HG02973 (cell line): Measurements from ENCODE around the gene TSPAN14.
"Not testable (repeated sequence)": the region's sequence is repeated elsewhere in the genome, so short reads cannot be mapped to it uniquely, and the experiment has no call there.

Source experiments
- ATAC-seq: cut with Tn5 transposase; IDR thresholded peaks from one replicate; pipeline ENCODE4 v1.9.1; 2021; ENCODE audit warnings: moderate library complexity; ENCODE audit not compliant: unreplicated experiment

Gene TSPAN14

GRCh38 chr10:80539421-80540031, 85.4 kb downstream of the TSPAN14 start:
- no peak for ATAC-seq

- no peak for ATAC-seq
These were observed 86.0 kb downstream of the TSPAN14 start for GRCh38 chr10:80540136-80540535.

- ATAC-seq, result no peak
These were observed 86.5 kb downstream of the TSPAN14 start for GRCh38 chr10:80540618-80540980.

DNA sequence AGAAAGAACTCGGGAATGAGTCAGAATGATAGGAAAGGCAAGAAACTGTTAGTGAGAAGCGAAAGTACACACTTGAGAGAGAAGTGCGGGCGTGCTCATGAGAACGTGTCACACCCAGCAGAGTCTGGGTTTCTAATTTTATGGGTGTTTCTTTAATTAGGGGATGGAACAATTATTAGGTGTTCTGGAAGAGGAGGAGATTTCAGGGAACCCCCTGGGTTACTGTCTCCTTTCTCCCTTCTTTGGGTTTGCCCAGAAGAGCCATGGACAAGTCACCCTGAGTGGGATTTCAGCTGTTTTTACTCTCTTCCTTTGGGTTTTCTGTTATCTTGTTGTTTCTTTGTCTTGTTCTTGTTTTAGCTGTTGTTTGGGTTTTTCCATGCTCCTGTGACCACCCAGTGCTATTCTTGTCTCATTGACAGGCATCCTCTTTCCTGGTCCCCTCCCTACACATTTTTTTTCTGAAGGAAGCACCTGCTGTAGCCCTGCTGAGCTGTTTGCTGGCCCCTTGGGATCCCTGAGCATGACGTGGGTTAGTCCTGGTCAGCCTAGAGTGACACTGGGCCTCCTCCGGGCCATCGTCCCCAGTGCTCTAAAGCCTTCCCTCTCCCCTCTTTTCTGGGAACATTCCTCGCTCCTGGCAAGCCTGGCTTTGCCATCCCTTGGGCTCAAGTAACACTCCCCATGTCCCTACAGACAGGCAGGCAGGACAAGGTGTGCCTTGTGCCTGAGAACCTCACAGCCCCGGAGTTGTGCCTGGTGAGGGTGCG, 87.1 kb downstream of the TSPAN14 start:
- peak; percentile 76 for ATAC-seq

DNA sequence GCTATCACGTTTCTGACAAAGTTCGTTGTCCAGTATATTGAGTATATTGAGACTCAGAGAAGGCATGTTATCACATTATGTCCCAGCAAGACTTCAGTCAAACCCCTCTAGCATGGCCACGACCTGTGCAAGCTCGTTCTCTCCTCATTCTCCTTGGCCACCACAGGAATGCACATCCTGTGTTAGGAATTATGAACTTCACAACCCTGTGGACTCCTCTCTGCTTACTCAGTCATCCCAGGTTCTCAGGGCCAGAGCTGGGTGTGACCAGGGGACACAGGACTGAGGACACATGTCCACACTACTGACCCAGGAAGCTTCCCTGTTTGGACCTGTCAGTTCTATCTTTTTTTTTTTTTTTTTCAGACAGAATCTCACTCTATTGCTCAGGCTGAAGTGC, 87.9 kb downstream of the TSPAN14 start:
- ATAC-seq, result no peak

- ATAC-seq, result no peak
These were observed 88.7 kb downstream of the TSPAN14 start for GRCh38 chr10:80542652-80543318.

GRCh38 chr10:80543319-80543672, 89.2 kb downstream of the TSPAN14 start:
- ATAC-seq, result not testable (repeated sequence)

GRCh38 chr10:80544316-80544953, 90.3 kb downstream of the TSPAN14 start:
- no peak for ATAC-seq

DNA sequence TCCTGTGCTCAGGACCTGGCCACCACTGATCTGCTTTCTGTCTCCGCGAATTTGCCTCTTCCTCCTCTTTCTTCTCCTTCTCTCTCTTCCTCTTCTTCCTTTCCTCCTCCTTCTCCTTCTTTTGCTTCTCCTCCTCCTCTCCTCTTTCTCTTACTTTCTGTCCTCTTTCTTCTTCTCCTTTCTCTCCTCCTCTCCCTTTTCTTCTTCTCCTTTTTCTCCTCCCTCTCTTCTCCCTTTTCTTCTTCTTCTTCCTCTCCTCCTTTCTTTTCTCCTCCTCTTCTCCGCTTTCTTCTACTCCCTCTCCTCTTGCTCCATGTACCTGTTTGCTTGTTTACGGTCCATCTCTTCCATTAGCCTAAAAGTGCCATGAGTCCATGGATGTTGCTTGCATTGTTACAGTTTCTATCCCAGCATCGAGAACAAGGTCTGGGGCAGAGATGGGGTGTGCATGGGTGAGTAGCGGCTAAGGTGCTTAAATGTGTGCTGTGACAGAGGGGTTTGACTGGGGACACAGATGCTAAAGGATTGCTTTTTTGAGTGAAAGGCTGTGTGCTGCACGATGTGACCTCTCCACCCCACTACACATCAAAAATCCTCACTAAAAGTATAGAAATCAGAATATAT, 91.3 kb downstream of the TSPAN14 start:
- ATAC-seq, result no peak

- no peak for ATAC-seq
These were observed 98.1 kb downstream of the TSPAN14 start for GRCh38 chr10:80552151-80552646.

- ATAC-seq, result no peak
These were observed 99.3 kb downstream of the TSPAN14 start for GRCh38 chr10:80553436-80553835.

DNA sequence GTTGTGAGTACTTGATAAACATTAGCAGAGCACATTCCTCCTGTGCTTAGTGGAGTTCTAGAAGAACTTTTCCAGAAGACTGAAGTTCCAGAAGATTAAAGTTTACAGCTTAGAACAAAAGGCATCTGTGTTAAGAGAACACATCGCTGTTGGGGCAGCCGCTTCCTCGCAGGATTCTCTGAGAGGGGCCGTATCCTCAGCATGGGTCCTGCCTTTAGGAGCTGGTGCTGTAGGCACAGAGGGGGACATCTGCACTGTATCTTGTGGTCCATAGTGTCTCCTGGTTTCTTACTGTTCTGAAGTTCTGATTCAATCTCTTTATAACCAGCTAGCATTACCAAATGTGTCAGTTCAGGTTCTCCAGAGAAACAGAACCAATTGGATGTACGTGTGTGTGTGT, 99.9 kb downstream of the TSPAN14 start:
- no peak for ATAC-seq

DNA sequence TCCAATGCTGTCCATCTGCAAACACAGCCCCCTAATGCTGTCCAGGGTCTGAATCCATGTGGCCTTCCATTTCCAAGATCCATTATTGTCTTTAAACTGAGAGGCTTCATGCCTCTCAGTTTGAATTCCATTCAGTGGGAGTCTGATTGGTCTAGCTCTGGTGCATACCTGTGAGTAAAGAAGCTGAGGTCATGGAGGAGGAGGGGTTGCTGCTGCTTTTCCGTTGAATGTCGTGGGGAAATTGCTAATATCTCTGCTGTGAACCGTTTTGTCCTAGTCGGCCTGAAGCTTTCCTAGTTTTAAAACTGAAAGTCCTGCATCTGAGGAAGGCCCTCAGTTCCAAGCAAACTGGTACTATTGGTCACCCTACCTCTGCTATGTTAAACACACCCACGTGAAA, 101.3 kb downstream of the TSPAN14 start:
- no peak for ATAC-seq

DNA sequence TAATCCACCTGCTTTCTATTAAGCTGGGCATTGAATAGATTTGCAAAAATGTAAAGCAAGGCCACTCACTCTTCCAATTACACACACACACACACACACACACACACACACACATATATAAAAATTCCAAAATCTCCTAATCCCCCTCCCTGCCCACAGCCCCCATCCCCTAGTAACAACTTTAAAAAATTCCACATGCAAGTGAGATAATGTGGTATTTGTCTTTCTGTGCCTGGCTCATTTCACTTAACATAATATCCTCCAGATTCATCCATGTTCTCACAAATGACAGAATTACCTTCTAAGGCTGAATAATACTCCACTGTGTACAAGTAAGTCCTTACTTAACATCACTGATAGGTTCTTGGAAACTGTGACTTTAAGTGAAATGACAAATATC, 107.8 kb downstream of the TSPAN14 start:
- no peak for ATAC-seq

DNA sequence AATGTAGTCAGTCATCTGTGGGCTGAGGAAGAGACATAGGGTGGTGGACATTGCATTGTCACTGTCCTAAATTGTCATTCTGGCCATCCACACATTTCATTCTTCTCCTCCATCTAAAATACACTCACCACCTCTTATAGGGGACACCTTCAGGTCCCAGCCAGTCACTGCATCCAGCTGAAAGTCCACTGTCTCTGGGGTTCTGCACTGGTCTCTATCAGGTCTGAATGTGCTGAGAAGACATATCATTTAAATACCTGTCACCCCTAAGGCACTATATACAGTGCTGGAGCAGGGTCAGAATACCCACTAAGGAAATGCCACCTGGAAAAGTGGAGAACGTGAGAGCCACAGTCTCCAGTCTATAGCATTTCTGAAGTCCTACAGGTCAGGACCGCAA, 113.2 kb downstream of the TSPAN14 start:
- ATAC-seq, result no peak

DNA sequence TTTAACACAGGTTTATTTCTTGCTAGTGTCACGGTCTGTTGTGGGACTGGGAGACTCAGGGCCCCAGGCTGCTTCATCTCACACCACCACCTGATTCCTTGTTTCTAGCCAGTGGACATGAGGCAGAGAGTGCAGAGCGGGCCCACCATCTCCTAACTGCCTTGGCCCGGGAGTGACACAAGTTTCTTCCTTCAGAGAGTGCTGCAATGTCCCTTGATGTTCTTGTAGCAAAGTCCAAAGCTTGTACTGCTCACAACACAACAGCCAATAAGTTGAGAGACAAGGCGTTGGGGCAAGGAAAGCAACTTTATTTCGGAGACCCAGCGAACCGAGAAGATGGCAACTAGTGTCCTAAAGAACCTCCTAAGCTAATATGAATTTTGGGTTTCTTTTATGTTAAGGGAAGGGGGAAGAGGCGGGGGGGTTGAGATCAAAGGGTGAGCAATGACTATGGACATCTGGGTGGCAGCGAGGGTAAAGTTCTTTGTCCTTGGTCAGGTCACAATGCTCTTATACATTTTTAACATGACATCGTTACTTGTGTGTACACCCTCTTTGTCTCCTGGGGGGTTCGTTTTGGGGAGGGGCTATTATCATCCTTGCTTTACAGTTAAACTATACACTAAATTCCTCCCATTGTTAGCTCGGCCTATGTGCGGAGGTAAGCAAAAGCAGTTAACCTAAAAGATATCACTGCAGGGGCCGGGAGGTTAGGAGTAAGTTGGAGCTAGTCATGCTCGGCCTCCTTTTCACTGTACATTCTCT, 115.2 kb downstream of the TSPAN14 start:
- no peak for ATAC-seq

DNA sequence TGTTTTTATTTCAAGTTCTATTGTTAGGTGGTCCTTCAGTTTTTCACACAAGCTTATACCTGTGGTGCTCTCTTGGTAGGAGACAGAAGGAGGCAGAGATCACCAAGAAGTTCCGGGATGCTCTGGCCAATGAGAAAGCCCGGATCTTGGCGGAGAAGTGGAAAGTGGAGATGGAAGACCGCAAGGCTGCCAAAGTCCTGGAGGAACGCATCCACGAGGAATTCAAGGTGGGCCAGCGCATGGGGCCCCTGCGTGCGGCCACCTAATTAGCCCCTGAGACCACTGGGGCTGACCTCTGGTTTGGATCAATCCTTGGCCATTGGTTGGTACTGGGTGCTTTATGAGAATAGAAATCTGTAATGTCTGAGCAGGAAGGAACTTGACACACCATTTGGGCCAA, 117.2 kb downstream of the TSPAN14 start:
- no peak for ATAC-seq

DNA sequence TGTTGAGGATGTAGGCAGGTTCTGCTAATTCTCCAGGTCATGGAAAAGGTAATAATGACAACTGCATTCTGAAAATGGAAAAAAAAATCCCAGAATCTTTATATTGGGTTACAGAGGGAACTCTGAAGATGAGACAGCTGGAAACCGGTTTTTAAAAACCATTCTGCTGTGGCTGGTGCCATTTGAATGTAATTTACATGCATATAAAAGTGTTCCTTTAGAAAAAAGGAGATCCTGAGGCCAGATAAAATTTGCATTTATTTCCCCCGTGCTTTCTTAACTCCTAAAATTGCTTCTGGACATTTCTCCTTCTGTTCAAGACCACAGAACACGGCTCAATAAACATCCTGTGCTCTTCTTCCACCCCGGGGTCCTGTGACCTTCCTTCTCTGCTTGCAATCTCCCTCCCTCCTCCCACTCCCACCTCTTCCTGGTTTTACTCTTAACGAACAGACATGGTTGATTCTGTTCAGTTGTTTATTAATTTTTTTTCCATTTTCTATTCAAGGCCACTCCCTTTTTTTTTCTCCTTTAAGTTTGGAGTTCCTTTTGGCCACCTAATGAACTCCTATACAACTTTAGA, 125.2 kb downstream of the TSPAN14 start:
- ATAC-seq, result no peak

DNA sequence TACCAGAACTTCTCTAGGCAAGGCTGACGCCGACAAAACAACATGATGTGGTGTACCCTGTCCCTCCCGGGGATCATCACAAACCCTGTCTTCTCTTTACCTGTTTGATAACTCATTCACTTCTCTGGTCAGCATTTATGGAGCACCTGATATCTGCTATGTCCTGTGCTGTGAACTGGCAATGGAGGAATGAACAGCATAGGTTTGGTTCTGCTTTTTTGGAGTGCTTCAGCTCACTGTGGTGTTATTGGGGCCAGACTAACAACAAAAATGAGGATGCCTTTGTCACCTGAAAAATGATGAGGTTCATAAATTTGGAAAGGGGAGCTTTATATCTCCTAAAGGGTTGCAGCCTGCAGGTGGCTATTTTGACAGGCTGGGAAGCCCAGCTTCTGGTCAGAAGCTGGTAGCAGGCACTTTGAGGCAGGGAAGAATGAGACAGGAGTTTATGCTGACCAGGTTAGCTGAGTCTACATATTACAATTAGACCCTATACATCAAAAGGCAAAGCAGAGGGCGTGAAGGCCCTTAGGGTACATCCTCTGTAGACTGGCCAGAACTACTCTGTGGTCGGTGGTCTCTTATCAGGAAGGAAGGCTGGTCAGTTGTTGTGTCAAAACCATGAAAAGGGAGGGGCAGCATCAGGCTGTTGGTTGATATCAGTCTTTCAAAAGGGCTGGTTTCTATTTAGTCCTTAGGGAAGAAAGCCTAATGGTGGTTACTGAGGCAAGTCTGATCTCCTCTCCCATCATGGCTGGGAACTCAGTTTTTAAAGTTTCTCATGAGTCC, 125.9 kb downstream of the TSPAN14 start:
- ATAC-seq, result no peak
